PC-9 (cell line): ENCODE data around the gene KISS1R. TPM values are rescaled to one million over a fixed set of nuclear protein-coding genes. Genes with fewer than 3 reads are reported as not detected.

Experiments used
- BruUV-seq: library from RNA; stranded (reverse); fragments of 400-500 nt; replicated peaks from 2 replicates; lab custom pipeline; 2021; lab: Mats Ljungman, UMichigan
- CTCF ChIA-PET: fragments of 300-600 bp; sonication (Branson Sonifier 250); formaldehyde crosslinking; loops from one replicate; lab custom pipeline; 2022; ENCODE audit warnings: antibody characterized with exemption; lab: Charles Lee
- POLR2A ChIA-PET: fragments of 300-600 bp; sonication (Branson Sonifier 250); formaldehyde crosslinking; loops from one replicate; lab custom pipeline; 2022; ENCODE audit warnings: antibody characterized with exemption; ENCODE audit not compliant: unreplicated experiment; lab: Charles Lee
- DNase-seq, 2 experiments: peaks; one replicate each; pipeline versions ENCODE4 v3.0.0 to v3.0.0-alpha.2; 2015 to 2022; ENCODE audit warnings: mixed read lengths in 1 of 2
- H2AFZ ChIP-seq: fragments of 200-600 bp; sonication (generic); 2 replicates; pipeline ENCODE4 v1.8.1; 2017; ENCODE audit warnings: antibody characterized with exemption
- H3F3A ChIP-seq: fragments of 200-600 bp; sonication (generic); 2 replicates; pipeline ENCODE4 v1.8.1; 2017; ENCODE audit warnings: antibody characterized with exemption, mild to moderate bottlenecking, low read depth; ENCODE audit not compliant: insufficient read depth
- H3K27ac ChIP-seq: fragments of 200-600 bp; sonication (generic); 2 replicates; pipeline ENCODE4 v1.6.1; 2016; ENCODE audit warnings: mixed run types
- H3K27me3 ChIP-seq: fragments of 200-600 bp; sonication (generic); 2 replicates; pipeline ENCODE4 v1.6.1; 2016; ENCODE audit warnings: low read depth, mixed run types; ENCODE audit not compliant: insufficient read depth
- H3K36me3 ChIP-seq: fragments of 200-600 bp; sonication (generic); 2 replicates; pipeline ENCODE4 v1.6.1; 2016; ENCODE audit warnings: low read depth, mixed run types
- H3K4me1 ChIP-seq: fragments of 200-600 bp; sonication (generic); replicated peaks from 2 replicates; pipeline ENCODE4 v1.6.1; 2016; ENCODE audit warnings: mixed run types; ENCODE audit not compliant: insufficient read depth
- H3K4me2 ChIP-seq: fragments of 200-600 bp; sonication (generic); 2 replicates; pipeline ENCODE4 v1.6.1; 2017; ENCODE audit warnings: mixed run types
- H3K4me3 ChIP-seq: fragments of 200-600 bp; sonication (generic); 2 replicates; pipeline ENCODE4 v1.6.1; 2016; ENCODE audit warnings: mixed run types
- H3K79me2 ChIP-seq: fragments of 200-600 bp; sonication (generic); 2 replicates; pipeline ENCODE4 v1.6.1; 2017; ENCODE audit warnings: low read depth, mixed run types
- H3K9me2 ChIP-seq: fragments of 200-600 bp; sonication (generic); 2 replicates; pipeline ENCODE4 v1.8.1; 2017; ENCODE audit warnings: mild to moderate bottlenecking; ENCODE audit not compliant: insufficient read depth
- H3K9me3 ChIP-seq: fragments of 200-600 bp; sonication (generic); 2 replicates; pipeline ENCODE4 v1.8.1; 2016; ENCODE audit warnings: low read depth; ENCODE audit not compliant: insufficient read depth
- H4K20me1 ChIP-seq: fragments of 200-600 bp; sonication (generic); 2 replicates; pipeline ENCODE4 v1.8.1; 2017; ENCODE audit not compliant: insufficient read depth
- EZH2 ChIP-seq: fragments of 200-600 bp; sonication (generic); IDR thresholded peaks from 2 replicates; pipeline ENCODE4 v1.8.0; 2017; ENCODE audit warnings: antibody characterized with exemption, low read depth
- intact Hi-C: fragments of 100-400 bp; cut with micrococcal nuclease; formaldehyde crosslinking; loops from one replicate; pipeline ENCODE4 v1.10.0; 2022; ENCODE audit not compliant: unreplicated experiment
- total RNA-seq: library from RNA; stranded (reverse); gene quantifications from 2 replicates; pipeline ENCODE4 v1.2.3, GENCODE V29; 2021
- TF ChIP-seq, protein P1 (sequence below): fragments of 200-600 bp; sonication (generic); conservative IDR thresholded peaks from 2 replicates; pipeline ENCODE4 v1.6.1; 2017; ENCODE audit warnings: mixed run types, antibody characterized with exemption, mild to moderate bottlenecking, moderate library complexity

KISS1R gene
- total RNA-seq, 1 experiment from 2014 or later: not detected

GRCh38 chr19:925526-926322, 8.6 kb downstream of the KISS1R start, which contains the start of gene ARID3A:
TSS of gene ARID3A (plus strand) at chr19:926035. CDS start at chr19:929529, 3,494 bp downstream.
- intact Hi-C loops: loop anchor here (10.0 kb wide), 2 partner anchors 261 to 351 kb away; partner anchors contain the start of genes BSG and RNF126
- no peak for TF ChIP-seq EZH2
- TF ChIP-seq, protein P1, sequence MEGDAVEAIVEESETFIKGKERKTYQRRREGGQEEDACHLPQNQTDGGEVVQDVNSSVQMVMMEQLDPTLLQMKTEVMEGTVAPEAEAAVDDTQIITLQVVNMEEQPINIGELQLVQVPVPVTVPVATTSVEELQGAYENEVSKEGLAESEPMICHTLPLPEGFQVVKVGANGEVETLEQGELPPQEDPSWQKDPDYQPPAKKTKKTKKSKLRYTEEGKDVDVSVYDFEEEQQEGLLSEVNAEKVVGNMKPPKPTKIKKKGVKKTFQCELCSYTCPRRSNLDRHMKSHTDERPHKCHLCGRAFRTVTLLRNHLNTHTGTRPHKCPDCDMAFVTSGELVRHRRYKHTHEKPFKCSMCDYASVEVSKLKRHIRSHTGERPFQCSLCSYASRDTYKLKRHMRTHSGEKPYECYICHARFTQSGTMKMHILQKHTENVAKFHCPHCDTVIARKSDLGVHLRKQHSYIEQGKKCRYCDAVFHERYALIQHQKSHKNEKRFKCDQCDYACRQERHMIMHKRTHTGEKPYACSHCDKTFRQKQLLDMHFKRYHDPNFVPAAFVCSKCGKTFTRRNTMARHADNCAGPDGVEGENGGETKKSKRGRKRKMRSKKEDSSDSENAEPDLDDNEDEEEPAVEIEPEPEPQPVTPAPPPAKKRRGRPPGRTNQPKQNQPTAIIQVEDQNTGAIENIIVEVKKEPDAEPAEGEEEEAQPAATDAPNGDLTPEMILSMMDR: no peak
- Histone ChIP-seq H3K9me2 (no peaks in the 10 kb centered on the region), H2AFZ (peak within 1 kb of the TSS; percentile 79), H4K20me1 (no peaks in the 10 kb centered on the region; the same call in 1 of the 2 replicates), H3K27ac (no peak within 1 kb of the TSS), H3K36me3 (no peaks in the 10 kb centered on the region), H3K27me3 (no peaks in the 10 kb centered on the region; the same call in 1 of the 2 replicates), H3K4me3 (peak within 1 kb of the TSS; percentile 77), H3K9me3 (no peaks in the 10 kb centered on the region), H3K79me2 (no peaks in the 10 kb centered on the region), H3K4me2 (peak within 1 kb of the TSS; percentile 89), H3K4me1 (no peaks in the 10 kb centered on the region; the same call in 1 of the 2 replicates), H3F3A (peaks cover 14% of the 10 kb centered on the region; the same call in 1 of the 2 replicates)
- DNase-seq: peak; percentile 53 to 80
- ChIA-PET POLR2A (no interaction called here), CTCF (no interaction called here)
- BruUV-seq: no TSS peak

DNA sequence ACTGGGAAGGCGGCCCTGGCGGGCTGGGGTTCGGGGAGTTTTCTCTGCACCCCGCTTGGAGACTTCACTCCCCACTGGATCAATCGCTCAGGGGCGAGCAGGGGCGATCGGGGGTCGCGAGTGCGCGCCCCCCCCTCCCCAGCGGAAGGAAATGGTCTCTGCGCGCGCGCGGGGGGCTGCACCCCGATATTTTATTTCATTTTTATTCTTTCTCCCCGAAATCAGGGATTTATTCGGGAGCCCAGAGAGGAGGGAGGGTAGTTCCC, 9.1 kb downstream of the KISS1R start:
- no peaks in the 10 kb centered on the region for H3K79me2 ChIP-seq
- no peaks in the 10 kb centered on the region for H3K36me3 ChIP-seq
- intact Hi-C loops: loop anchor here (10.0 kb wide), 2 partner anchors 261 to 351 kb away; partner anchors contain the start of genes BSG and RNF126
- DNase-seq: no peak
- POLR2A ChIA-PET: no interaction called here
- no peaks in the 10 kb centered on the region for H3K27me3 ChIP-seq
- H3F3A ChIP-seq: peaks cover 8% of the 10 kb centered on the region; the same call in 1 of the 2 replicates
- TF ChIP-seq, protein P1: no peak
- TF ChIP-seq EZH2: no peak
- CTCF ChIA-PET: no interaction called here
- H3K4me3 ChIP-seq: peak overlapping the region; percentile 77
- no peaks in the 10 kb centered on the region; the same call in 1 of the 2 replicates for H4K20me1 ChIP-seq
- no peak overlapping the region for H3K27ac ChIP-seq
- peak overlapping the region; percentile 89 for H3K4me2 ChIP-seq
- H2AFZ ChIP-seq: peak overlapping the region; percentile 73; the same call in 1 of the 2 replicates
- H3K4me1 ChIP-seq: no peaks in the 10 kb centered on the region; the same call in 1 of the 2 replicates
- BruUV-seq: no TSS peak
- no peaks in the 10 kb centered on the region for H3K9me3 ChIP-seq
- no peaks in the 10 kb centered on the region for H3K9me2 ChIP-seq

DNA sequence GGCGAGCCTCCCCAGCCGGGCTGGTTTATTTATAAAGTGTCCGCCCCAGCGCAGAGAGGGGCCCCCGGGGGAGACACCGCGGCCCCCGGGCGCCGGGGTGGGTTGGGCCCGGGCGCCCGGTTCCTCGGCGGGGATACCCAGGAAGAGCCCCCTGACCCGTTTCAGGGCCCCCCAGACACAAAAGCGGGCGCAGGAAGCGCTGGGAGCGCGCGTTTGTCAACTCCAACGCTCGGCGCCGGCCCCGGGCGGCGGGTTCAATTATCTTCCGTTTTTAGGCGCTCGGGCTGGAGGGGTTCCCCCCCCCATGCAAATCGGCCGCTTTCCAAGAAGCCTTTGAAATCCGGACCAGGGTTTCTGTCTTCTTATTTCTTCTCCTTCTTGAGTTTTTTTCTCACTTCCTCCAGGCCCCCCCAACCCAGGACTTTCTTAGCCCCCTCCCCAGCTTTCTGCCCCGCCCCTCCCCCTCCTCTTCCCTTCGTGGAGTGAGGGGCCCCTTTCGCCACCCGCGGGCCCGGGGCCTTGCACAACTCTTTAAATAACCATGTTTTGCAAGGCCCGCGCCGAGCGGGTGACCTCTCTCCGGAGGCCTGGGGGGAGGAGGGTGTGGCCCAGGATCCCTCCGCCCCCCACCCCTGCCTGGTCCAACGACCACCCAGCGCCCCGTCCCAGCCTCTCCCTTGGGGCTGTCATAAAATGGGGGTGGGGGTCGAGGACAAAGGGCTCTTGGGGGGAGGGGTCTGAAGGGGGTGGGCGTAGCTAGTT, 9.6 kb downstream of the KISS1R start:
- Histone ChIP-seq H2AFZ (peak overlapping the region; percentile 73; the same call in 1 of the 2 replicates), H3K79me2 (no peaks in the 10 kb centered on the region), H3K9me3 (no peaks in the 10 kb centered on the region), H3K9me2 (no peaks in the 10 kb centered on the region), H3K4me3 (peak overlapping the region; percentile 77), H3K27ac (no peak overlapping the region), H3K4me1 (no peaks in the 10 kb centered on the region; the same call in 1 of the 2 replicates), H3K27me3 (no peaks in the 10 kb centered on the region), H3F3A (peaks cover 7% of the 10 kb centered on the region; the same call in 1 of the 2 replicates), H3K36me3 (no peaks in the 10 kb centered on the region), H3K4me2 (peak overlapping the region; percentile 89), H4K20me1 (no peaks in the 10 kb centered on the region; the same call in 1 of the 2 replicates)
- TF ChIP-seq, protein P1: no peak
- TF ChIP-seq EZH2: no peak
- intact Hi-C loops: loop anchor here (10.0 kb wide), 2 partner anchors 262 to 352 kb away; partner anchors contain the start of genes BSG and RNF126
- DNase-seq: no peak
- BruUV-seq: TSS peak; percentile 31
- POLR2A ChIA-PET: no interaction called here
- CTCF ChIA-PET: no interaction called here
